Measurements from ENCODE around the gene KCNE4. TPM values are rescaled to one million over a fixed set of nuclear protein-coding genes. Genes with fewer than 3 reads are reported as not detected.

The KCNE4 gene
- polyA plus RNA-seq, 1 of the 3 experiments (the other 2 are of a cell fraction) = 0.20 TPM

DNA sequence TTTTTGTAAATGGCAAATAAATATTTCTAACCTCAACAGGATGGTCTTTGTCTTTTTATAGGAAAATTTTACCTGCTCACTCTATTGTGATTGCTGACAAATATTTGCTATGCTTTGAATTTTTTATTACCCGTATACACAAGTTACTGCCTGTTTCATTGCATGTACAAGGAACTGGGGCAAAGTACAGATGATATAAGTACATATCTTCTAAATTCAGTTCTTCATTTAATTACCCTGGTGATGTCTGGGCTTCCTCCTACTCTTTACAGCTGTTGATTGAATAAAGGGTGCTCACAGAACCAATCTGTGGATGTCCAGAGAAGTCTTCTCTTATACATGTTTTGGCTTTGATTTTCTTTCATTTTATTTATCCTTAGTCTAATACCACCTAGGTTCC lies 26.5 kb downstream of the KCNE4 start:
- peaks cover 0 to 16% of the 10 kb centered on the region in 2 experiments; a peak in 1 of 4 replicates for H3K4me1 ChIP-seq (ENCODE audit: control insufficient read depth in 1 of 2, insufficient read depth in 2 of 2, low read depth in 1 of 2, low read length in 1 of 2)
- POLR2A ChIA-PET = no interaction called here
- no peaks in the 10 kb centered on the region for H3K36me3 ChIP-seq (replicated peaks in 1 of 2; ENCODE audit: control insufficient read depth in 1 of 2, insufficient read depth in 2 of 2, low read length in 1 of 2)
- H3K9me3 ChIP-seq = no peaks in the 10 kb centered on the region
- H3F3A ChIP-seq (replicated peaks; ENCODE audit: insufficient read depth) = peaks cover 29% of the 10 kb centered on the region
- no peaks in the 10 kb centered on the region for H3K9me2 ChIP-seq
- no peak overlapping the region for H3K4me3 ChIP-seq (ENCODE audit: low read depth in 2 of 2, low read length in 1 of 2)
- H3K27me3 ChIP-seq (ENCODE audit: insufficient read depth) = no peaks in the 10 kb centered on the region
- no peak overlapping the region for H2AFZ ChIP-seq (ENCODE audit: low read depth)
- H3K4me2 ChIP-seq = no peak overlapping the region
- DNase-seq = no peak
- TF ChIP-seq FOXM1 (IDR thresholded peaks at IDR 0.05; ENCODE audit: low read depth) = no peak
- TF ChIP-seq, protein P1, sequence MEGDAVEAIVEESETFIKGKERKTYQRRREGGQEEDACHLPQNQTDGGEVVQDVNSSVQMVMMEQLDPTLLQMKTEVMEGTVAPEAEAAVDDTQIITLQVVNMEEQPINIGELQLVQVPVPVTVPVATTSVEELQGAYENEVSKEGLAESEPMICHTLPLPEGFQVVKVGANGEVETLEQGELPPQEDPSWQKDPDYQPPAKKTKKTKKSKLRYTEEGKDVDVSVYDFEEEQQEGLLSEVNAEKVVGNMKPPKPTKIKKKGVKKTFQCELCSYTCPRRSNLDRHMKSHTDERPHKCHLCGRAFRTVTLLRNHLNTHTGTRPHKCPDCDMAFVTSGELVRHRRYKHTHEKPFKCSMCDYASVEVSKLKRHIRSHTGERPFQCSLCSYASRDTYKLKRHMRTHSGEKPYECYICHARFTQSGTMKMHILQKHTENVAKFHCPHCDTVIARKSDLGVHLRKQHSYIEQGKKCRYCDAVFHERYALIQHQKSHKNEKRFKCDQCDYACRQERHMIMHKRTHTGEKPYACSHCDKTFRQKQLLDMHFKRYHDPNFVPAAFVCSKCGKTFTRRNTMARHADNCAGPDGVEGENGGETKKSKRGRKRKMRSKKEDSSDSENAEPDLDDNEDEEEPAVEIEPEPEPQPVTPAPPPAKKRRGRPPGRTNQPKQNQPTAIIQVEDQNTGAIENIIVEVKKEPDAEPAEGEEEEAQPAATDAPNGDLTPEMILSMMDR (IDR thresholded peaks at IDR 0.05) = no peak
- TF ChIP-seq TEAD4 (IDR thresholded peaks at IDR 0.05; ENCODE audit: borderline replicate concordance, insufficient read depth) = no peak
- no peak for TF ChIP-seq NFIC (IDR thresholded peaks at IDR 0.05; ENCODE audit: borderline replicate concordance)
- TF ChIP-seq TAF1 (IDR thresholded peaks at IDR 0.05; ENCODE audit: borderline replicate concordance, low read depth, low read length) = no peak
- no peak for TF ChIP-seq YY1 (IDR thresholded peaks at IDR 0.05; ENCODE audit: low read depth)
- TF ChIP-seq RXRA (IDR thresholded peaks at IDR 0.05; ENCODE audit: borderline replicate concordance, low read depth) = no peak
- TF ChIP-seq RCOR1 (IDR thresholded peaks at IDR 0.05; ENCODE audit: low read length) = no peak
- TF ChIP-seq CHD2 (IDR thresholded peaks at IDR 0.05; ENCODE audit: low read length, partially characterized antibody) = no peak
- TF ChIP-seq ELF1 (IDR thresholded peaks at IDR 0.05) = no peak
- no peak for TF ChIP-seq ZBTB33 (IDR thresholded peaks at IDR 0.05; ENCODE audit: borderline replicate concordance, low read depth)
- TF ChIP-seq, protein P2, sequence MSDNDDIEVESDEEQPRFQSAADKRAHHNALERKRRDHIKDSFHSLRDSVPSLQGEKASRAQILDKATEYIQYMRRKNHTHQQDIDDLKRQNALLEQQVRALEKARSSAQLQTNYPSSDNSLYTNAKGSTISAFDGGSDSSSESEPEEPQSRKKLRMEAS (IDR thresholded peaks at IDR 0.05; ENCODE audit: low read depth) = no peak
- no peak for TF ChIP-seq REST (IDR thresholded peaks at IDR 0.05; ENCODE audit: low read depth, low read length)
- no peak for TF ChIP-seq NRF1 (IDR thresholded peaks at IDR 0.05; ENCODE audit: low read depth, low read length)
- TF ChIP-seq TCF12 (IDR thresholded peaks at IDR 0.05) = no peak
- TF ChIP-seq GABPA (IDR thresholded peaks at IDR 0.05; ENCODE audit: low read depth) = no peak
- TF ChIP-seq SMC3 (IDR thresholded peaks at IDR 0.05; ENCODE audit: low read depth, low read length) = no peak
- no peak for TF ChIP-seq MXI1 (IDR thresholded peaks at IDR 0.05; ENCODE audit: low read depth, low read length)
- TF ChIP-seq FOSL2 (IDR thresholded peaks at IDR 0.05; ENCODE audit: borderline replicate concordance, low read depth) = no peak
- CTCF ChIA-PET = interaction anchor here (0.7 kb wide), 1 partner anchor 109 kb away, joined by 3 read pairs; no protein-coding TSS in a partner anchor
- no peaks in the 10 kb centered on the region for H3K79me2 ChIP-seq (ENCODE audit: insufficient read depth)
- no peak overlapping the region for H3K27ac ChIP-seq (ENCODE audit: low read depth in 2 of 2, low read length in 1 of 2)
- H4K20me1 ChIP-seq (ENCODE audit: insufficient read depth) = no peaks in the 10 kb centered on the region
- H3K9ac ChIP-seq = no peak overlapping the region
- WGBS (ENCODE audit: low lambda C conversion rate) = 84% methylated on average over 1 of the region's 1 CpG

Measured in SK-N-SH (cell line).